H1 (cell line): Measurements from ENCODE around the gene DHRS1. TPM values are rescaled to one million over a fixed set of nuclear protein-coding genes. Genes with fewer than 3 reads are reported as not detected.

ENCODE experiments used
- CTCF ChIA-PET: fragments of 300-600 bp; sonication (Branson Sonifier 250); formaldehyde crosslinking; loops from one replicate; lab custom pipeline; 2021; ENCODE audit not compliant: partially characterized antibody; lab: Charles Lee
- POLR2A ChIA-PET: fragments of 300-600 bp; sonication (Branson Sonifier 250); formaldehyde crosslinking; loops from one replicate; lab custom pipeline; 2021; ENCODE audit warnings: inconsistent platforms; ENCODE audit not compliant: partially characterized antibody; lab: Charles Lee
- DNase-seq, 2 experiments: peaks; one replicate each; pipeline versions ENCODE4 v3.0.0 to v3.0.0-alpha.2; 2010 to 2022; ENCODE audit warnings: low spot score in 2 of 2, low read depth in 1 of 2, mixed read lengths in 1 of 2
- FAIRE-seq: peaks from 2 replicates; lab custom pipeline; 2011; peaks lifted over from hg19 to GRCh38; lab: Jason Lieb, UNC
- H2AFZ ChIP-seq: 2 replicates; pipeline ENCODE4 v1.8.1; 2012; ENCODE audit warnings: low read length, inconsistent platforms
- H2AK5ac ChIP-seq: 2 replicates; pipeline ENCODE4 v1.6.1; 2013; ENCODE audit warnings: low read depth, low read length
- H2BK120ac ChIP-seq: replicated peaks from 2 replicates; pipeline ENCODE3; 2013; ENCODE audit warnings: low read depth, low read length, inconsistent platforms
- H2BK12ac ChIP-seq: 2 replicates; pipeline ENCODE4 v1.6.1; 2013; ENCODE audit warnings: low read depth, low read length
- H2BK15ac ChIP-seq: 2 replicates; pipeline ENCODE4 v1.6.1; 2013; ENCODE audit warnings: low read length
- H2BK20ac ChIP-seq: 2 replicates; pipeline ENCODE4 v1.6.1; 2013; ENCODE audit warnings: low read length
- H2BK5ac ChIP-seq: 2 replicates; pipeline ENCODE4 v1.6.1; 2013; ENCODE audit warnings: low read depth, low read length
- H3K14ac ChIP-seq: 2 replicates; pipeline ENCODE4 v1.6.1; 2013; ENCODE audit warnings: inconsistent platforms; ENCODE audit not compliant: insufficient read length
- H3K18ac ChIP-seq: 2 replicates; pipeline ENCODE4 v1.6.1; 2013; ENCODE audit warnings: low read length; ENCODE audit errors: extremely low read depth
- H3K23ac ChIP-seq: 2 replicates; pipeline ENCODE4 v1.6.1; 2013; ENCODE audit warnings: inconsistent platforms; ENCODE audit not compliant: insufficient read length
- H3K23me2 ChIP-seq: 2 replicates; pipeline ENCODE4 v1.6.1; 2013; ENCODE audit warnings: low read depth, low read length
- H3K27ac ChIP-seq: 2 replicates; pipeline ENCODE4 v1.6.1; 2011; ENCODE audit warnings: low read depth, low read length, inconsistent platforms
- H3K27me3 ChIP-seq, 4 experiments: replicated peaks in 1 of 4; 1 replicate in 1 of 4; 2 replicates in 3 of 4; pipeline versions ENCODE4 v1.6.1 to v1.8.1; 2011 to 2013; ENCODE audit warnings: low read length in 3 of 4, mild to moderate bottlenecking in 3 of 4, inconsistent platforms in 2 of 4, mixed read lengths in 2 of 4, moderate library complexity in 1 of 4; ENCODE audit not compliant: control insufficient read depth in 3 of 4, insufficient read depth in 3 of 4; ENCODE audit errors: extremely low read depth in 1 of 4
- H3K36me3 ChIP-seq, 4 experiments: 2 replicates each; pipeline versions ENCODE4 v1.6.1 to v1.8.1; 2011 to 2013; ENCODE audit warnings: mild to moderate bottlenecking in 4 of 4, low read length in 3 of 4, moderate library complexity in 2 of 4, control low read depth in 1 of 4, inconsistent platforms in 1 of 4; ENCODE audit not compliant: insufficient read depth in 4 of 4, control insufficient read depth in 2 of 4
- H3K4ac ChIP-seq: replicated peaks from 2 replicates; pipeline ENCODE3; 2013; ENCODE audit warnings: low read length, low read depth, mixed read lengths, inconsistent platforms; ENCODE audit not compliant: insufficient read length
- H3K4me1 ChIP-seq, 4 experiments: replicated peaks in 1 of 4; 1 replicate in 1 of 4; 2 replicates in 3 of 4; pipeline versions ENCODE4 v1.6.1 to v1.8.1; 2011 to 2013; ENCODE audit warnings: low read length in 3 of 4, inconsistent platforms in 2 of 4, mixed read lengths in 1 of 4; ENCODE audit not compliant: insufficient read depth in 4 of 4, control insufficient read depth in 3 of 4
- H3K4me2 ChIP-seq, 2 experiments: 2 replicates each; pipeline versions ENCODE4 v1.6.1 to v1.8.1; 2011 to 2013; ENCODE audit warnings: low read depth in 2 of 2, low read length in 2 of 2, control low read depth in 1 of 2, inconsistent platforms in 1 of 2, mild to moderate bottlenecking in 1 of 2; ENCODE audit not compliant: insufficient read depth in 1 of 2
- H3K4me3 ChIP-seq, 4 experiments: fragments of 200-600, 300-600 bp in 1 of 4; sonication (generic), shearing (Covaris generic), sonication (Bioruptor Twin) in 1 of 4; 2 replicates each; pipeline versions ENCODE4 v1.5.1 to v1.8.1; 2011 to 2016; ENCODE audit warnings: low read length in 4 of 4, low read depth in 3 of 4, control low read depth in 2 of 4, inconsistent platforms in 2 of 4, mild to moderate bottlenecking in 2 of 4, mixed read lengths in 1 of 4, moderate library complexity in 1 of 4; ENCODE audit not compliant: insufficient read depth in 2 of 4; ENCODE audit errors: extremely low read depth in 1 of 4
- H3K56ac ChIP-seq: replicated peaks from 2 replicates; pipeline ENCODE3; 2013; ENCODE audit warnings: low read depth, mild to moderate bottlenecking, mixed read lengths, low read length, inconsistent platforms; ENCODE audit not compliant: insufficient read length
- H3K79me1 ChIP-seq: 2 replicates; pipeline ENCODE4 v1.6.1; 2013; ENCODE audit warnings: low read depth, low read length, control low read depth
- H3K79me2 ChIP-seq, 2 experiments: 2 replicates each; pipeline versions ENCODE4 v1.6.1 to v1.8.1; 2012 to 2013; ENCODE audit warnings: low read length in 2 of 2, mild to moderate bottlenecking in 2 of 2, inconsistent platforms in 1 of 2; ENCODE audit not compliant: insufficient read depth in 2 of 2, control insufficient read depth in 1 of 2
- H3K9ac ChIP-seq, 4 experiments: replicated peaks in 1 of 4; 1 replicate in 1 of 4; 2 replicates in 3 of 4; pipeline versions ENCODE4 v1.6.1 to v1.8.1; 2011 to 2013; ENCODE audit warnings: low read depth in 3 of 4, low read length in 3 of 4, control low read depth in 2 of 4, mild to moderate bottlenecking in 2 of 4, moderate library complexity in 2 of 4, inconsistent platforms in 1 of 4; ENCODE audit errors: extremely low read depth in 1 of 4
- H3K9me3 ChIP-seq, 2 experiments: 2 replicates each; pipeline versions ENCODE4 v1.6.1 to v1.8.1; 2012 to 2013; ENCODE audit warnings: mild to moderate bottlenecking in 2 of 2, moderate library complexity in 2 of 2, control low read depth in 1 of 2, inconsistent platforms in 1 of 2, low read depth in 1 of 2, low read length in 1 of 2, mixed read lengths in 1 of 2; ENCODE audit not compliant: insufficient read depth in 2 of 2
- H4K20me1 ChIP-seq, 2 experiments: replicated peaks in 1 of 2; 2 replicates each; pipeline versions ENCODE3 to v1.8.1; 2011 to 2013; ENCODE audit warnings: inconsistent platforms in 2 of 2, low read length in 2 of 2, mild to moderate bottlenecking in 1 of 2; ENCODE audit not compliant: insufficient read depth in 2 of 2, control insufficient read depth in 1 of 2
- H4K5ac ChIP-seq: 2 replicates; pipeline ENCODE4 v1.6.1; 2013; ENCODE audit warnings: low read length, low read depth, mixed read lengths, inconsistent platforms; ENCODE audit not compliant: insufficient read length
- H4K8ac ChIP-seq: 2 replicates; pipeline ENCODE4 v1.8.0; 2013; ENCODE audit warnings: mild to moderate bottlenecking, moderate library complexity, low read length, inconsistent platforms; ENCODE audit not compliant: insufficient read depth; ENCODE audit errors: extremely low read depth
- H4K91ac ChIP-seq: replicated peaks from 2 replicates; pipeline ENCODE3; 2013; ENCODE audit warnings: low read length, mixed read lengths, inconsistent platforms; ENCODE audit not compliant: insufficient read length
- WGBS, 2 experiments: shearing (Covaris generic) in 1 of 2; methylation state at CpG; one replicate each; pipeline versions ENCODE4 v1.1.6 to v1.1.7; 2013 to 2015; ENCODE audit warnings: low lambda C conversion rate in 2 of 2, mixed read lengths in 2 of 2, inconsistent platforms in 1 of 2, low coverage in 1 of 2, missing lambda C conversion rate in 1 of 2; ENCODE audit not compliant: insufficient replicate concordance in 2 of 2, insufficient coverage in 1 of 2, insufficient read length in 1 of 2; ENCODE audit errors: extremely low coverage in 1 of 2, missing lambda C conversion rate in 1 of 2; 5-methylcytosine and 5-hydroxymethylcytosine counted together
- polyA plus RNA-seq, 7 experiments: library from polyadenylated mRNA; depleted of rRNA in 3 of 7; stranded (reverse) in 5 of 7; unstranded in 2 of 7; fragments of >200 nt in 5 of 7; fragments of 200-250 nt in 2 of 7; gene quantifications; 1 replicate in 5 of 7; 2 replicates in 1 of 7; 4 replicates in 1 of 7; pipeline versions ENCODE4 v1.2.1 to v1.2.3, GENCODE V29; 2011 to 2013; ENCODE audit warnings: missing spikeins in 2 of 7, mixed read lengths in 2 of 7
- total RNA-seq: library from RNA; stranded (reverse); fragmentation: NEBNext Ultra II Directional; extraction: Animal tissue kit (Norgen Biotek cat#: 25700); gene quantifications from 2 replicates; pipeline ENCODE4 v1.2.1, GENCODE V29; 2021

DHRS1 gene
- total and polyA plus RNA-seq, 2 of the 8 experiments (the other 6 are each of a cell fraction or from before 2014, with no cell fraction given): 8.8 to 31.7 TPM

- 88% methylated on average over 3 of the region's 3 CpGs; no CpG with 5 or more reads in 1 of the 2 experiments for WGBS, 2 experiments
- CTCF ChIA-PET: interaction anchor here (0.7 to 9.4 kb wide), 11 partner anchors 18 to 185 kb away, joined by 3 to 163 read pairs (median 4); partner anchors contain the start of genes CIDEB, DHRS1, LTB4R and NOP9
These were observed 52.8 kb downstream of the DHRS1 start for GRCh38 chr14:24246765-24247212.

More at GRCh38 chr14:24246765-24247212, 52.8 kb downstream of the DHRS1 start:
- DNase-seq (no peak), FAIRE-seq (no peak)
- Histone ChIP-seq H3K14ac (no peak overlapping the region), H2BK12ac (no peak overlapping the region), H3K9me3 (no peaks in the 10 kb centered on the region), H3K9ac (no peak overlapping the region), H2BK5ac (no peak overlapping the region), H3K27me3 (no peaks in the 10 kb centered on the region), H3K4me2 (no peak overlapping the region), H4K8ac (no peak overlapping the region), H4K91ac (no peak overlapping the region), H2BK20ac (no peak overlapping the region), H3K27ac (no peak overlapping the region), H3K4ac (no peak overlapping the region), H3K36me3 (no peaks in the 10 kb centered on the region), H4K5ac (no peak overlapping the region), H3K23me2 (peaks cover 5% of the 10 kb centered on the region; the same call in 1 of the 2 replicates), H3K18ac (no peak overlapping the region), H3K4me3 (no peak overlapping the region), H3K23ac (no peak overlapping the region), H2AFZ (no peak overlapping the region), H2BK15ac (no peak overlapping the region), H4K20me1 (peaks cover 0 to under 1% of the 10 kb centered on the region in 2 experiments), H3K4me1 (peaks cover 0 to 4% (median 0%) of the 10 kb centered on the region in 4 experiments; a peak in 3 of 7 replicates), H3K79me2 (no peaks in the 10 kb centered on the region), H3K79me1 (no peaks in the 10 kb centered on the region), H2BK120ac (no peak overlapping the region), H2AK5ac (no peak overlapping the region), H3K56ac (no peak overlapping the region)
- POLR2A ChIA-PET: interaction anchor here (0.9 to 4.2 kb wide), 12 partner anchors 10 to 59 kb away, joined by 3 to 20 read pairs (median 4); partner anchors contain the start of genes CHMP4A, DHRS1, NOP9 and RABGGTA
